HL-60 (cell line): ENCODE results near the gene ZNF735.
"Not testable (repeated sequence)": the region's sequence is repeated elsewhere in the genome, so short reads cannot be mapped to it uniquely, and the experiment has no call there.

Experiments
- GABPA ChIP-seq: IDR thresholded peaks from 2 replicates; pipeline ENCODE4 v1.6.1; 2012; ENCODE audit warnings: low read depth
- POLR2AphosphoS5 ChIP-seq: IDR thresholded peaks from 2 replicates; pipeline ENCODE4 v1.6.1; 2012; ENCODE audit warnings: low read depth
- SPI1 ChIP-seq: IDR thresholded peaks from 2 replicates; pipeline ENCODE4 v1.6.1; 2012; ENCODE audit warnings: low read depth, mild to moderate bottlenecking, borderline replicate concordance
- TF ChIP-seq, protein P1 (sequence below): IDR thresholded peaks from one replicate; pipeline ENCODE4 v1.5.1; 2011; ENCODE audit warnings: low read length, control low read depth, inconsistent platforms; ENCODE audit not compliant: insufficient read depth
- TF ChIP-seq, protein P2 (sequence below): IDR thresholded peaks from 2 replicates; pipeline ENCODE4 v1.6.1; 2012; ENCODE audit warnings: low read depth; ENCODE audit not compliant: insufficient replicate concordance

DNA sequence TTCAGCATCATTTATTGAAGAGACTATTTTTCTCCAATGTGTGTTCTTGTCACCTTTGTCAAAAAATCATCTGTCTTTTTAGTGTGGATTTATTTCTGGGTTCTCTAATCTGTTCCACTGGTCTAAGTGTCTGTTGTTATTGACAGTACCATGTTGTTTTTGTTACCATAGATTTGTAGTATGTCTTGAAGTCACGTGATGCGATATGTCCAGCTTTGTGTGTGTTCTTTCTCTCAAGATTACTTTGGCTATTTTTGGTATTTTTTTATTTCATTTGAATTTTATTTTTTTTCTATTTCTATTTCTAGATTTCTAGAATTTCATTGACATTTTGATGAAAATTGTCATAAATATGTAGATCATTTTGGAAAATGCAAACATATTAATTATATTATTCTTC lies 36.0 kb upstream of the ZNF735 start:
- TF ChIP-seq, protein P1, sequence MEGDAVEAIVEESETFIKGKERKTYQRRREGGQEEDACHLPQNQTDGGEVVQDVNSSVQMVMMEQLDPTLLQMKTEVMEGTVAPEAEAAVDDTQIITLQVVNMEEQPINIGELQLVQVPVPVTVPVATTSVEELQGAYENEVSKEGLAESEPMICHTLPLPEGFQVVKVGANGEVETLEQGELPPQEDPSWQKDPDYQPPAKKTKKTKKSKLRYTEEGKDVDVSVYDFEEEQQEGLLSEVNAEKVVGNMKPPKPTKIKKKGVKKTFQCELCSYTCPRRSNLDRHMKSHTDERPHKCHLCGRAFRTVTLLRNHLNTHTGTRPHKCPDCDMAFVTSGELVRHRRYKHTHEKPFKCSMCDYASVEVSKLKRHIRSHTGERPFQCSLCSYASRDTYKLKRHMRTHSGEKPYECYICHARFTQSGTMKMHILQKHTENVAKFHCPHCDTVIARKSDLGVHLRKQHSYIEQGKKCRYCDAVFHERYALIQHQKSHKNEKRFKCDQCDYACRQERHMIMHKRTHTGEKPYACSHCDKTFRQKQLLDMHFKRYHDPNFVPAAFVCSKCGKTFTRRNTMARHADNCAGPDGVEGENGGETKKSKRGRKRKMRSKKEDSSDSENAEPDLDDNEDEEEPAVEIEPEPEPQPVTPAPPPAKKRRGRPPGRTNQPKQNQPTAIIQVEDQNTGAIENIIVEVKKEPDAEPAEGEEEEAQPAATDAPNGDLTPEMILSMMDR = not testable (repeated sequence)
- TF ChIP-seq SPI1, POLR2AphosphoS5, GABPA: not testable (repeated sequence)
- TF ChIP-seq, protein P2, sequence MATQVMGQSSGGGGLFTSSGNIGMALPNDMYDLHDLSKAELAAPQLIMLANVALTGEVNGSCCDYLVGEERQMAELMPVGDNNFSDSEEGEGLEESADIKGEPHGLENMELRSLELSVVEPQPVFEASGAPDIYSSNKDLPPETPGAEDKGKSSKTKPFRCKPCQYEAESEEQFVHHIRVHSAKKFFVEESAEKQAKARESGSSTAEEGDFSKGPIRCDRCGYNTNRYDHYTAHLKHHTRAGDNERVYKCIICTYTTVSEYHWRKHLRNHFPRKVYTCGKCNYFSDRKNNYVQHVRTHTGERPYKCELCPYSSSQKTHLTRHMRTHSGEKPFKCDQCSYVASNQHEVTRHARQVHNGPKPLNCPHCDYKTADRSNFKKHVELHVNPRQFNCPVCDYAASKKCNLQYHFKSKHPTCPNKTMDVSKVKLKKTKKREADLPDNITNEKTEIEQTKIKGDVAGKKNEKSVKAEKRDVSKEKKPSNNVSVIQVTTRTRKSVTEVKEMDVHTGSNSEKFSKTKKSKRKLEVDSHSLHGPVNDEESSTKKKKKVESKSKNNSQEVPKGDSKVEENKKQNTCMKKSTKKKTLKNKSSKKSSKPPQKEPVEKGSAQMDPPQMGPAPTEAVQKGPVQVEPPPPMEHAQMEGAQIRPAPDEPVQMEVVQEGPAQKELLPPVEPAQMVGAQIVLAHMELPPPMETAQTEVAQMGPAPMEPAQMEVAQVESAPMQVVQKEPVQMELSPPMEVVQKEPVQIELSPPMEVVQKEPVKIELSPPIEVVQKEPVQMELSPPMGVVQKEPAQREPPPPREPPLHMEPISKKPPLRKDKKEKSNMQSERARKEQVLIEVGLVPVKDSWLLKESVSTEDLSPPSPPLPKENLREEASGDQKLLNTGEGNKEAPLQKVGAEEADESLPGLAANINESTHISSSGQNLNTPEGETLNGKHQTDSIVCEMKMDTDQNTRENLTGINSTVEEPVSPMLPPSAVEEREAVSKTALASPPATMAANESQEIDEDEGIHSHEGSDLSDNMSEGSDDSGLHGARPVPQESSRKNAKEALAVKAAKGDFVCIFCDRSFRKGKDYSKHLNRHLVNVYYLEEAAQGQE = not testable (repeated sequence)
